ENCODE measurements around the gene POLDIP2. TPM values are rescaled to one million over a fixed set of nuclear protein-coding genes. Genes with fewer than 3 reads are reported as not detected.
A peak's percentile ranks its signal among the peaks of the same experiment; 100 is the strongest.

The POLDIP2 gene
- total and polyA plus RNA-seq, 2 donors (not counting 1 experiment from before 2014, with no cell fraction given): 30.2 to 35.7 TPM

GRCh38 chr17:28317966-28318758, 39.2 kb downstream of the POLDIP2 start:
- Mint-ChIP-seq H3K4me3 (peak overlapping the region; percentile 88), H3K4me1 (peaks cover 22% of the 10 kb centered on the region), H3K9me3 (ENCODE audit: insufficient read depth) (no peaks in the 10 kb centered on the region), H3K27me3 (no peaks in the 10 kb centered on the region), H3K27ac (no peak overlapping the region)
- Histone ChIP-seq H3K9ac (ENCODE audit: low read length) (peak overlapping the region; percentile 78), H3K9me3 (ENCODE audit: control extremely low read depth in 1 of 3, control insufficient read depth in 2 of 3, insufficient read depth in 1 of 3, low read length in 2 of 3) (no peaks in the 10 kb centered on the region), H3K27me3 (replicated peaks in 1 of 4; ENCODE audit: control extremely low read depth in 1 of 4, control insufficient read depth in 3 of 4, insufficient read depth in 4 of 4, low read length in 3 of 4) (no peaks in the 10 kb centered on the region), H3K4me2 (replicated peaks; ENCODE audit: low read depth, low read length, poor library complexity, severe bottlenecking) (peak overlapping the region; percentile 88), H3K4me1 (ENCODE audit: control insufficient read depth in 2 of 2, insufficient read depth in 2 of 2, low read length in 2 of 2) (peaks cover 13 to 22% of the 10 kb centered on the region in 2 donors), H3K36me3 (replicated peaks in 1 of 2; ENCODE audit: control extremely low read depth in 1 of 2, control insufficient read depth in 1 of 2, extremely low read depth in 1 of 2, insufficient read depth in 2 of 2, low read length in 1 of 2) (no peaks in the 10 kb centered on the region), H3K4me3 (ENCODE audit: control extremely low read depth in 1 of 5, extremely low read depth in 1 of 5, insufficient read depth in 1 of 5, low read depth in 2 of 5, low read length in 4 of 5) (peak overlapping the region; percentile 49 to 83 (median 67)), H2AFZ (ENCODE audit: insufficient read depth, low read depth, low read length, poor library complexity, severe bottlenecking) (peak overlapping the region; percentile 83), H3K27ac (ENCODE audit: low read length in 2 of 2) (no peak overlapping the region), H4K20me1 (ENCODE audit: control insufficient read depth, insufficient read depth, low read length, poor library complexity, severe bottlenecking) (no peaks in the 10 kb centered on the region), H3K79me2 (ENCODE audit: control insufficient read depth, insufficient read depth, low read length) (no peaks in the 10 kb centered on the region)
- DNase-seq (peak; percentile 33), ATAC-seq (ENCODE audit: low read depth) (no peak)
- TF ChIP-seq EZH2 (IDR thresholded peaks at IDR 0.05; ENCODE audit: borderline replicate concordance, insufficient read depth, low read depth, low read length, poor library complexity, severe bottlenecking): no peak
- TF ChIP-seq CTCF (IDR thresholded peaks at IDR 0.05): no peak
- intact Hi-C loops (cut with micrococcal nuclease): loop anchor here (2.0 to 5.0 kb wide), 2 partner anchors 36 to 277 kb away; no protein-coding TSS in a partner anchor
- POLR2A ChIA-PET: interaction anchor here (2.1 kb wide), 1 partner anchor 17 kb away, joined by 6 read pairs; the partner anchor contains the start of genes IFT20 and TNFAIP1
- WGBS (ENCODE audit: insufficient coverage): 24% methylated on average over 29 of the region's 40 CpGs
- CTCF ChIA-PET: interaction anchor here (2.1 kb wide), 2 partner anchors 17 to 99 kb away, joined by 7 to 10 read pairs; partner anchors contain the start of genes IFT20 and TNFAIP1
